HEK293 (cell line): ENCODE measurements around the gene TMEM181.

Experiments
- CTCF ChIA-PET: fragments of 350-600 bp; formaldehyde crosslinking; extraction: SDS; loops from one replicate; lab custom pipeline; 2021; ENCODE audit warnings: antibody characterized with exemption; lab: Yijun Ruan, JAX
- POLR2A ChIA-PET: fragments of 300-600 bp; formaldehyde crosslinking; extraction: SDS; loops from one replicate; lab custom pipeline; 2020; ENCODE audit warnings: antibody characterized with exemption, inconsistent platforms; lab: Yijun Ruan, JAX
- H3K27ac ChIP-seq: fragments of 200-500 bp; sonication (Bioruptor generic); 2 replicates; pipeline ENCODE4 v1.5.1; 2014; ENCODE audit warnings: low read depth, low read length, control low read depth, inconsistent platforms; ENCODE audit errors: extremely low read depth
- H3K36me3 ChIP-seq, 2 experiments: fragments of 200-500 bp in 1 of 2; sonication (Bioruptor generic) in 1 of 2; 1 replicate in 1 of 2; 2 replicates in 1 of 2; pipeline ENCODE4 v1.5.1; 2014 to 2017; ENCODE audit warnings: inconsistent platforms in 2 of 2, low read length in 2 of 2; ENCODE audit not compliant: control insufficient read depth in 2 of 2, insufficient read depth in 1 of 2
- H3K4me1 ChIP-seq: fragments of 200-500 bp; sonication (Bioruptor generic); 2 replicates; pipeline ENCODE4 v1.5.1; 2014; ENCODE audit warnings: mild to moderate bottlenecking, low read length, inconsistent platforms; ENCODE audit not compliant: control insufficient read depth, insufficient read depth
- H3K4me3 ChIP-seq: 2 replicates; pipeline ENCODE4 v1.5.1; 2011; ENCODE audit warnings: low read depth, mild to moderate bottlenecking, control low read depth, low read length, moderate library complexity
- H3K9me3 ChIP-seq: fragments of 200-500 bp; sonication (Bioruptor generic); 2 replicates; pipeline ENCODE4 v1.5.1; 2014; ENCODE audit warnings: low read depth, low read length, inconsistent platforms; ENCODE audit not compliant: control insufficient read depth, insufficient read depth
- BCL6B ChIP-seq: fragments of 450-650 bp; formaldehyde crosslinking; IDR thresholded peaks from 2 replicates; pipeline ENCODE4 v1.5.1; 2017; ENCODE audit warnings: missing biosample characterization, missing genetic modification characterization
- MZF1 ChIP-seq: fragments of 450-650 bp; formaldehyde crosslinking; IDR thresholded peaks from 2 replicates; pipeline ENCODE4 v1.5.1; 2017; ENCODE audit warnings: missing biosample characterization, missing genetic modification characterization, borderline replicate concordance
- SP2 ChIP-seq: fragments of 450-650 bp; formaldehyde crosslinking; IDR thresholded peaks from 2 replicates; pipeline ENCODE4 v1.5.1; 2016; ENCODE audit warnings: missing biosample characterization, missing genetic modification characterization
- ZNF157 ChIP-seq: fragments of 450-650 bp; formaldehyde crosslinking; IDR thresholded peaks from 2 replicates; pipeline ENCODE4 v1.5.1; 2016; ENCODE audit warnings: missing biosample characterization, missing genetic modification characterization
- ZNF19 ChIP-seq: fragments of 450-650 bp; formaldehyde crosslinking; IDR thresholded peaks from 2 replicates; pipeline ENCODE4; 2016; ENCODE audit warnings: missing biosample characterization, missing genetic modification characterization, low read depth
- ZNF214 ChIP-seq: fragments of 450-650 bp; formaldehyde crosslinking; IDR thresholded peaks from 2 replicates; pipeline ENCODE4 v1.5.1; 2017; ENCODE audit warnings: missing biosample characterization, mild to moderate bottlenecking, missing genetic modification characterization, borderline replicate concordance
- ZNF23 ChIP-seq: fragments of 450-650 bp; formaldehyde crosslinking; IDR thresholded peaks from 2 replicates; pipeline ENCODE4 v1.5.1; 2016; ENCODE audit warnings: missing biosample characterization, missing genetic modification characterization, borderline replicate concordance
- ZNF239 ChIP-seq: fragments of 450-650 bp; formaldehyde crosslinking; IDR thresholded peaks from 2 replicates; pipeline ENCODE4 v1.5.1; 2016; ENCODE audit warnings: missing biosample characterization, missing genetic modification characterization
- ZNF292 ChIP-seq: fragments of 450-650 bp; formaldehyde crosslinking; IDR thresholded peaks from 2 replicates; pipeline ENCODE4 v1.5.1; 2016; ENCODE audit warnings: low read depth, missing biosample characterization, missing genetic modification characterization, borderline replicate concordance
- ZNF341 ChIP-seq: fragments of 450-650 bp; formaldehyde crosslinking; IDR thresholded peaks from 2 replicates; pipeline ENCODE4; 2016; ENCODE audit warnings: low read depth, missing biosample characterization, missing genetic modification characterization
- ZNF350 ChIP-seq: fragments of 450-650 bp; formaldehyde crosslinking; IDR thresholded peaks from 2 replicates; pipeline ENCODE4 v1.5.0; 2017; ENCODE audit warnings: missing biosample characterization, mild to moderate bottlenecking, missing genetic modification characterization
- ZNF433 ChIP-seq: fragments of 450-650 bp; formaldehyde crosslinking; IDR thresholded peaks from 2 replicates; pipeline ENCODE4 v1.5.1; 2016; ENCODE audit warnings: missing biosample characterization, missing genetic modification characterization, low read depth
- ZNF513 ChIP-seq: fragments of 450-650 bp; IDR thresholded peaks from 2 replicates; pipeline ENCODE4 v1.5.1; 2018; ENCODE audit warnings: missing biosample characterization, missing genetic modification characterization
- ZNF544 ChIP-seq: fragments of 450-650 bp; formaldehyde crosslinking; IDR thresholded peaks from 2 replicates; pipeline ENCODE4 v1.5.0; 2017; ENCODE audit warnings: missing biosample characterization, missing genetic modification characterization
- ZNF548 ChIP-seq: fragments of 450-650 bp; formaldehyde crosslinking; IDR thresholded peaks from 2 replicates; pipeline ENCODE4 v1.5.1; 2016; ENCODE audit warnings: missing biosample characterization, missing genetic modification characterization
- ZNF549 ChIP-seq: fragments of 450-650 bp; IDR thresholded peaks from 2 replicates; pipeline ENCODE4 v1.5.1; 2018; ENCODE audit warnings: missing biosample characterization, missing genetic modification characterization, mild to moderate bottlenecking, inconsistent platforms, moderate library complexity
- ZNF837 ChIP-seq: fragments of 450-650 bp; formaldehyde crosslinking; IDR thresholded peaks from 2 replicates; pipeline ENCODE4 v1.5.1; 2016; ENCODE audit warnings: missing biosample characterization, missing genetic modification characterization
- ZSCAN16 ChIP-seq: fragments of 450-650 bp; formaldehyde crosslinking; IDR thresholded peaks from 2 replicates; pipeline ENCODE4 v1.5.1; 2016; ENCODE audit warnings: missing biosample characterization, missing genetic modification characterization
- TF ChIP-seq, protein P1 (sequence below): fragments of 450-650 bp; formaldehyde crosslinking; IDR thresholded peaks from 2 replicates; pipeline ENCODE4 v1.5.1; 2016; ENCODE audit warnings: missing biosample characterization, missing genetic modification characterization
- TF ChIP-seq, protein P2 (sequence below): fragments of 450-650 bp; formaldehyde crosslinking; IDR thresholded peaks from 2 replicates; pipeline ENCODE4 v1.5.1; 2016; ENCODE audit warnings: missing biosample characterization, missing genetic modification characterization

TMEM181 gene

GRCh38 chr6:158643836-158644230 is 83.9 kb downstream of the TMEM181 start:
- H3K27ac ChIP-seq: peak overlapping the region; percentile 79; the same call in 1 of the 2 replicates

DNA sequence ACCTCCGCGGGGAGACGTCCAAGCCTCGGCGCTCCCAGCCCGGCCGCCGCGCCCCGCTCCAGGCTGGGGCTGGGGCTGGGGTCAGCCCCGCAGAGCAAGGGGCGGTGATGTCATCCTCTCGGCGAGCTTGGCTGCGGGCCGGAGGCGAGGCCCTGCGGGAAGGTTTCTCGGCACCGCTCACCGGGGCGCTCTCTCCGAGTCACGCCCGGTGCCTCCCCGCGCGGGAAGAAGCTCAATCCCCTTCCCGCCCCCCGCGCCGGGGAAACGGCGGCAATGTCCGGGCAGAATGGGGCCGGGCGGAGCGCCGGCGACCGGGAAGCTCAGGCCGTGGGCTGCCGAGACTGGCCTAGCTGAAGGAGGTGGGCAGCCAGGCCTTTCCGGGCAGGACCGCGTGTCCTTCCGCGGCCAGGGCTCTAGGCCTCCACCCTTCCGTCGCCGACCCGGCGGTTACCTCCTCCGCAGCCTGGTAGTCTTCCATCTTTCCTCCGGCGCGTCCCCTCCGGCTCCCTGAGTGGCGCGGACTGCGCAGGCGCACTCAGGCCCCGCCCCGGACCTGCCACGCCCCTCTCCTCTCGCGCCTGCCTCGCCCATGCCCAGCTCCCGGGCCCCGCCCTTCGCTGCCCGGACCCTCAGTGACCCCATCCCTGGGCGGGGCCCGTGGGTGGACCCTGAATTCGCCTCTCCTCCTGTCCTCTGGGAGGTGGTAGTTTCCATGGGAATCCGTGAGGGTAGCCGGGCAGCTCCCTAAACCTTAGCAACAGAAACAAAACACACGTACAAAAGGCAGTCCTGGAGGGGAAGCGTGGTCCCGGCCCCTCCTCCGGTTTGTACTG is 84.6 kb downstream of the TMEM181 start, which contains the start of gene DYNLT1:
DYNLT1 (minus strand) TSS at position 513 of the 833 bp plus-strand sequence; CDS start at position 478, 35 bp downstream.
- ChIA-PET POLR2A (interaction anchor here (0.5 to 2.0 kb wide), 17 partner anchors 12 to 502 kb away, joined by 3 to 12 read pairs (median 3); partner anchors contain the start of gene RSPH3), CTCF (interaction anchor here (0.6 to 2.9 kb wide), 10 partner anchors 15 to 431 kb away, joined by 3 to 22 read pairs (median 6); no protein-coding TSS in a partner anchor)
- peaks cover 14% of the 10 kb centered on the region for H3K4me1 ChIP-seq
- peak within 1 kb of the TSS; percentile 80 for H3K4me3 ChIP-seq
- no peaks in the 10 kb centered on the region for H3K9me3 ChIP-seq
- peaks cover 0 to 13% of the 10 kb centered on the region in 2 experiments; a peak in 1 of 3 replicates for H3K36me3 ChIP-seq
- H3K27ac ChIP-seq: peak within 1 kb of the TSS; percentile 79
- TF ChIP-seq ZNF157 (tag by site-specific recombination) (no peak), ZNF837 (tag by site-specific recombination) (0 out of 2 replicates have a peak, but pooled peaks have one; percentile 79), ZNF544 (tag by site-specific recombination) (no peak), ZNF239 (tag by site-specific recombination) (no peak), ZNF341 (tag by site-specific recombination) (peak; percentile 78), ZNF23 (tag by site-specific recombination) (no peak), ZNF350 (tag by site-specific recombination) (0 out of 2 replicates have a peak, but pooled peaks have one; percentile 15), ZNF548 (tag by site-specific recombination) (no peak), ZNF214 (tag by site-specific recombination) (no peak), MZF1 (peak; percentile 73)
- TF ChIP-seq, protein P1, sequence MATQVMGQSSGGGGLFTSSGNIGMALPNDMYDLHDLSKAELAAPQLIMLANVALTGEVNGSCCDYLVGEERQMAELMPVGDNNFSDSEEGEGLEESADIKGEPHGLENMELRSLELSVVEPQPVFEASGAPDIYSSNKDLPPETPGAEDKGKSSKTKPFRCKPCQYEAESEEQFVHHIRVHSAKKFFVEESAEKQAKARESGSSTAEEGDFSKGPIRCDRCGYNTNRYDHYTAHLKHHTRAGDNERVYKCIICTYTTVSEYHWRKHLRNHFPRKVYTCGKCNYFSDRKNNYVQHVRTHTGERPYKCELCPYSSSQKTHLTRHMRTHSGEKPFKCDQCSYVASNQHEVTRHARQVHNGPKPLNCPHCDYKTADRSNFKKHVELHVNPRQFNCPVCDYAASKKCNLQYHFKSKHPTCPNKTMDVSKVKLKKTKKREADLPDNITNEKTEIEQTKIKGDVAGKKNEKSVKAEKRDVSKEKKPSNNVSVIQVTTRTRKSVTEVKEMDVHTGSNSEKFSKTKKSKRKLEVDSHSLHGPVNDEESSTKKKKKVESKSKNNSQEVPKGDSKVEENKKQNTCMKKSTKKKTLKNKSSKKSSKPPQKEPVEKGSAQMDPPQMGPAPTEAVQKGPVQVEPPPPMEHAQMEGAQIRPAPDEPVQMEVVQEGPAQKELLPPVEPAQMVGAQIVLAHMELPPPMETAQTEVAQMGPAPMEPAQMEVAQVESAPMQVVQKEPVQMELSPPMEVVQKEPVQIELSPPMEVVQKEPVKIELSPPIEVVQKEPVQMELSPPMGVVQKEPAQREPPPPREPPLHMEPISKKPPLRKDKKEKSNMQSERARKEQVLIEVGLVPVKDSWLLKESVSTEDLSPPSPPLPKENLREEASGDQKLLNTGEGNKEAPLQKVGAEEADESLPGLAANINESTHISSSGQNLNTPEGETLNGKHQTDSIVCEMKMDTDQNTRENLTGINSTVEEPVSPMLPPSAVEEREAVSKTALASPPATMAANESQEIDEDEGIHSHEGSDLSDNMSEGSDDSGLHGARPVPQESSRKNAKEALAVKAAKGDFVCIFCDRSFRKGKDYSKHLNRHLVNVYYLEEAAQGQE (tag by site-specific recombination): peak; percentile 66
- TF ChIP-seq, protein P2, sequence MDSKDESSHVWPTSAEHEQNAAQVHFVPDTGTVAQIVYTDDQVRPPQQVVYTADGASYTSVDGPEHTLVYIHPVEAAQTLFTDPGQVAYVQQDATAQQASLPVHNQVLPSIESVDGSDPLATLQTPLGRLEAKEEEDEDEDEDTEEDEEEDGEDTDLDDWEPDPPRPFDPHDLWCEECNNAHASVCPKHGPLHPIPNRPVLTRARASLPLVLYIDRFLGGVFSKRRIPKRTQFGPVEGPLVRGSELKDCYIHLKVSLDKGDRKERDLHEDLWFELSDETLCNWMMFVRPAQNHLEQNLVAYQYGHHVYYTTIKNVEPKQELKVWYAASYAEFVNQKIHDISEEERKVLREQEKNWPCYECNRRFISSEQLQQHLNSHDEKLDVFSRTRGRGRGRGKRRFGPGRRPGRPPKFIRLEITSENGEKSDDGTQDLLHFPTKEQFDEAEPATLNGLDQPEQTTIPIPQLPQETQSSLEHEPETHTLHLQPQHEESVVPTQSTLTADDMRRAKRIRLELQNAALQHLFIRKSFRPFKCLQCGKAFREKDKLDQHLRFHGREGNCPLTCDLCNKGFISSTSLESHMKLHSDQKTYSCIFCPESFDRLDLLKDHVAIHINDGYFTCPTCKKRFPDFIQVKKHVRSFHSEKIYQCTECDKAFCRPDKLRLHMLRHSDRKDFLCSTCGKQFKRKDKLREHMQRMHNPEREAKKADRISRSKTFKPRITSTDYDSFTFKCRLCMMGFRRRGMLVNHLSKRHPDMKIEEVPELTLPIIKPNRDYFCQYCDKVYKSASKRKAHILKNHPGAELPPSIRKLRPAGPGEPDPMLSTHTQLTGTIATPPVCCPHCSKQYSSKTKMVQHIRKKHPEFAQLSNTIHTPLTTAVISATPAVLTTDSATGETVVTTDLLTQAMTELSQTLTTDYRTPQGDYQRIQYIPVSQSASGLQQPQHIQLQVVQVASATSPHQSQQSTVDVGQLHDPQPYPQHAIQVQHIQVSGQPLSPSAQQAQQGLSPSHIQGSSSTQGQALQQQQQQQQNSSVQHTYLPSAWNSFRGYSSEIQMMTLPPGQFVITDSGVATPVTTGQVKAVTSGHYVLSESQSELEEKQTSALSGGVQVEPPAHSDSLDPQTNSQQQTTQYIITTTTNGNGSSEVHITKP: peak; percentile 91

More at GRCh38 chr6:158643836-158644230, 83.9 kb downstream of the TMEM181 start:
- peaks cover 14% of the 10 kb centered on the region for H3K4me1 ChIP-seq
- H3K4me3 ChIP-seq: peak overlapping the region; percentile 80
- ChIA-PET POLR2A (interaction anchor here (0.9 to 1.7 kb wide), 7 partner anchors 12 to 477 kb away, joined by 3 to 7 read pairs (median 5); partner anchors contain the start of gene RSPH3), CTCF (interaction anchor here (0.8 to 2.9 kb wide), 6 partner anchors 15 to 430 kb away, joined by 3 to 17 read pairs (median 8); no protein-coding TSS in a partner anchor)
- no peak for TF ChIP-seq ZNF433 (tag by site-specific recombination)
- TF ChIP-seq ZNF513 (tag by site-specific recombination): no peak
- TF ChIP-seq ZSCAN16 (tag by site-specific recombination): no peak
- no peak for TF ChIP-seq SP2
- TF ChIP-seq BCL6B (tag by site-specific recombination): no peak
- TF ChIP-seq ZNF292 (tag by site-specific recombination): no peak
- no peak for TF ChIP-seq ZNF549 (tag by site-specific recombination)
- TF ChIP-seq ZNF19 (tag by site-specific recombination): no peak
- no peaks in the 10 kb centered on the region for H3K9me3 ChIP-seq
- H3K36me3 ChIP-seq: peaks cover 0 to 19% of the 10 kb centered on the region in 2 experiments; a peak in 1 of 3 replicates
